IPS DF 19.7 (cell line): ENCODE measurements around the gene EXOC6B.

Source experiments
- DNase-seq: peaks from one replicate; pipeline ENCODE4 v3.0.0-alpha.2; 2013; ENCODE audit warnings: low read depth, low spot score

EXOC6B gene

DNA sequence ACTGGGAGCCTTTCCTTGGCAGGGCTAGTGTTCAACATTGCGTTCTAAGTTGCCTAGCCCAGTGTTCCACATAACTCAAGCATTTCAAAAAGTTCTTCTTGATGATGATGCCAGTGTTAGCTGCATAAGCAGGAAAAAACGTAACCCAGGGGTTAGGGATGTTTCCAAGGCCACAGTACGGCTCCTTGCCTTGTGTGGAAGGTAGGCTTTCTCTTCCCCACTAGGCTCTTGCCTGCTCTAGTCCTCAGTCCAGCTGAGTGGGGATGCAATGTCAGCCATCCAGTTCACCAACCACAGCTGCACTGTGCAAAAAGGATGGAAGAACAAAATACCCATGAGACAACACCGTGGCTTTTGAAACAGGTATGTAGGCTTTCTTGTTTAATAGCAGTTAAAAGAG is 650.2 kb downstream of the EXOC6B start:
- no peak for DNase-seq

DNA sequence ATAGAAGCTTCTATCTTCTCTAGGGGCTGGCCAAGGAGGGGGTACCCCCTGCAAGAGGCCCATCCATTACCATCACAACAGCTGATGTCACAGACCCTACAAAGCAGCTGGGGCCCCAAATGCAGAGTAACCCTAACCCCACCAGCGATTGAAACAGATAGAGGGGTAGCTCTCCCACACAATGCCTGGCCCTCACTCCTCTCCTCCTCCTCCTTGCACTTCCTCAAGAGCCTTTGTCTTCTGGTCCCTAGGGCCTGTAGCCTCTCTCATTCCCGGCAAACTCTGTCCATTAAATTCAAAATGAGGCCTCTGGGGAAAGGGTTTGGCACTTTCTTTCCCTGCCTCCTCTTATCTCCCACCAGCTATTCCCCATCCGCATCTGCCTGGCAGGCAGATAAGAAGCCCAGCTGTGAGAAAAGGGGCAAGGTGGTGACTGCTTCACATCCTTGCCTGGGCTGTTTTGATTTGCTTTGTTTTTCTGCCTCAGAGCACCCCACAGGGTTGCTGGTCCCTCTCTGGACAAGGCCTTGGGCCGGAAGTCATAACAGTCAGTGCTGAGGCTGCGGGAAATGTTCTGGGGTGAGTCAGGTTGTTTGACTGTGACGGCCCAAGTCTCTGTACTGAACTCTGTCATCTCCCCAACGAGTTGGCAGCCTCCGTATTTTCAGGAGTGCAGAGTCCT is 652.1 kb downstream of the EXOC6B start:
- no peak for DNase-seq

DNA sequence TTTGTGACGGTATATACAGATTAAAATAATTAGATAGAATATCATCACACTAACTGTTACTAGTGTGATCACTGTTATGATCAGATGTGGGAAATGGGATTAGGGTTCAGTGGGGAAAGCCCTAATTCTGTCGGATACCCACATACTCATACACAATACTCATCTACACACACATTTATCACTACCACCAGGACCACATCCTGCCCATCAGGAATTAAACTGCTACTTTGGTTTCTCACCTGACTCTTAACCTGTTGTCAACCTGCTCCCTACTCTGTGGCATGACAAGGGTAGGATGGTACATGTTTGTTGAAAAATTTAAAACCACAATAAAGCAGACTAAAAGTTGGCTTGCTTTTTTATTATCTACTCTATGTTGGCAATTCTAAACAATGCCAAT is 653.4 kb downstream of the EXOC6B start:
- no peak for DNase-seq

DNA sequence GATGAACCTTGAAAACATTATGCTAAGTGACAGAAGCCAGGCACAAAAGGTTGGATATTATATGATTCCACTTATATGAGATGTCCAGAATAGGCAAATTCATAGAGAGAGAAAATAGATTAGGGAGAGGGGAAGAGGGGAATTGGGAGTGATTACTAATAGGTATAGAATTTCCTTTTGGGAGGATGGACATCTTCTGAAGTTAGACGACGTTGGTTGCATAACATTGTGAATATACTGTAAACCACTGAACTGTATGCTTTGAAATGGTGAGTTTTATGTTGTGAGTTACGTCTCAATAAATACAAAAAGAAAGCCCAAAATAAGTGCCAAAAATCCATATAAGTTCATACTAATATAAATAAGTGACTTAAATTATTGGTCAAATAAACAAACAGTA is 659.6 kb downstream of the EXOC6B start:
- no peak for DNase-seq

DNA sequence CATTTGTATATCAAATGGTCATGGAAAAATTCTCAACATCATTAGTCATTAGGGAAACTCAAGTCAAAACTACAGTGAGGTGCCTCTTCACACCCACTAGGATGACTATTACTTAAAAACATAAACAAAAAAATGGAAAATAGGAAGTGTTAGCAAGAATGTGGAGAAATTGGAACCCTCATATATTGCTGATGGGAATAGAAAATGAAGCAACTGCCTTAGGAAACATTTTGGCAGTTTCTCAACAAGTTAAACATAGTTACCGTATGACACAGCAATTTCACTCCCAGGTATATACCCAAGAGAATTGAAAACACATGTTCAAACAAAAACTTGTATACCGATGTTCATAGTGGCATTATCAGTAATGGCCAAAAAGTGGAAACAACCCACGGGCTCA is 660.0 kb downstream of the EXOC6B start:
- DNase-seq, result no peak

DNA sequence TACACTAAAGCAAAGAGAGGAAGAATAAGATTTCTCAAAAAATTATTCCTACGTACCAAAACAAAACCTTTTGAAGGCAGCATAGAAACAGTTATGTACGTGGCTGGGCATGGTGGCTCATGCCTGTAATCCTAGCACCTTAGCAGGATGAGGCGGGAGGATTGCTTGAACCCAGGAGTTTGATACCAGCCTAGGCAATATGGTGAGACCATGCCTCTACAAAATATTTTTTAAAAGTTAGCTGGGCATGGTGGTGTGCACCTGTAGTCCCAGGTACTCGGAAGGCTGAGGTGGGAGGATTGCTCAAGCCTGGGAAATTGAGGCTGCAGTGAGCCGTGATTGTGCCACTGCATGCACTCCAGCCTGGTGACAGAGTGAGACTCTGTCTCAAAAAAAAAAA is 663.3 kb downstream of the EXOC6B start:
- DNase-seq, result no peak

DNA sequence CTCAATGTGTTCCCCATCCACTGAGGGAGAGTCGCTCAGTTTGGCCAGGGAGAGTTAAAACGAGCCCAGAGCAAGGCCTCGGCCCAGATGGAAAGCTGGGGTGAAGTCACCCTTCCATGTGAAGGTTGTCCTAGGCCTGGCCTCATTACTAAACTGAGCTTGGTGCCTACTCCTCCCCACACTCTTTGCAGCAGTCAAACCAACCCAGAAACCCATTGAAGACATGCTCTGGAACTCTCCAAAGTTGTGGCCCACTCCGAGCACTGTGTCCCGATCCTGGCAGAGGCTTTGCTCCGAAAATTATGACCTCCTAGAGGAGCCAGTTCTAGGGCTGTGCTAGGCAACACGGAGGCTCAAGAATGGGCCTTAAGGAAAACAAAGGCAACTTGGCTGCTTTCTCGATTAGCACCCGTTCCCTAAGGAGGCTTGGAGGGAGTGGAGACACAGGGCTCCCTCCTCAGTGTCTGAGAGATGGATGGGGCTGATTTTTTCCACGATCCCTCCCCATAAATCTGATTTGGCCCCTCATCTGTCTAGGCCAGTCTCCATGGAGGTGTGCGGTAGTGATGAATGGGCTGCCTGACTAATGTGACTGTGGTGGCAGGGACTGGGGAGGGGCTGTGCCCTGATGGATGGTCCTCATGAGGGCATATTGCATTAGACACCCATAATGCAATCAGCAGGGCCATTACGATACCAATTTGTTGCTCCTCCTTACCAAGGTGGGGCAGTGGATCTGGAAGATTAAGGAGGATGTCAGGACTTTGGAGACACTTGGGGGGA is 666.4 kb downstream of the EXOC6B start:
- DNase-seq, result no peak

DNA sequence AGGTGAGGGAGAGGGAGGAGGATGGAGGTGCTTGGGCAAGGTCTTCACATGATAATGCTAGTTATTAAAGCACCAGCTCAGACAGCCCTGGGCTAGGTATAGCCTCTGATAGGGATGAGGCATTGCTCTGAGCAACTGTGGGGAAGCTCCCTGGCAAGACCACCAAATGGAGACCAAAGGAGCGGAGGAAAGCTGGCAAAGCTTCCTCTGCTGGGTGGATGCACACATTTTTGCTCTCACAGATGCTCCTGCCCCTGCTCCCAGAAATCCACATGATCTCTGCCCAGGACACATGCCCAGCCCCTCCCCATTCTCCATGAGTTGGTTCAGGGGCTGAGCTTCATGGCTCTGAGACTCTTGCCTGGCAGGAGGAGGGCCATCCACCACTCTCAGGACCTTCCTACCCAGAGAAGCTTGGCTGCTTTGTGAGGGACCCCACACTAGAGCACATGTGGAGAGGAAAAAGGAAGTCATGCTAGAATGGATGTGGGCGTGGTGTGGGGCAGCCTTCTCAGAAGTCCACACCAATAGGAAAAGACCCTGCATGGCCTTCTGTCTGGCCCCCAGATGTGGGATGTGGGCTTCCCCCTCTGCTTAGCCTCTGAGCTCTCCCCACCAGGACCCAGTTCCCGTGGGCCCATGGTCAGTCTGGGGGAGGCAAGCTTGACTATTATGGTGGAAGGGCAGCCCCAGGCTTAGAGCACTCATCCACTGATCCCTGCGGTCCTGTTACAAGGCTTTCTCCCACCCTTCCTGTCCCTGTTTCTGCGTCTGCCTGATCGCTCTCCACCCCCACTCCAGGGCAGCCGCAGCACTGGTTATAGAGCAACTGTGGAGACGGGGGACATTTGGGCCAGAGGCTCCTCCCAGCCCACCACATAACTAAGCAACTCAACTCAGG is 667.7 kb downstream of the EXOC6B start:
- DNase-seq, result no peak

DNA sequence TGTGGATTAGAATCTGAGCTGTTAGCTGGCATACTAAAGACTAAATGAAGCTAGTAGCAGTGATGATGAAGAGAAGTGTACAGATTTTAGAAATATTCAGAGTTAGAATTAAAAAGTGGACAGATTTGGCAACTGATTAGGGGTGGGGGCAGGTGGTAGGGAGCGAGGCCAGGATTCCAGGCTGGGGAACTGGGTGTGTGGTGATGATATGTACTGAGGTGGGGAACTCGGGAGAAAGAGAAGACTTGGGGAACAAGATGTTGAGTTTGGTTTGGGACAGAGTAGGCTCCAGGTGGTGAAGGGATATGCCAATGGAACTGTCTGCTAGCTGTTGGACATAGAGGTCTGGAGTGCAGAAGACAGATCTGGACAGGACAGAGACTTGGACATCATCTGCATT is 669.0 kb downstream of the EXOC6B start:
- DNase-seq, result no peak

DNA sequence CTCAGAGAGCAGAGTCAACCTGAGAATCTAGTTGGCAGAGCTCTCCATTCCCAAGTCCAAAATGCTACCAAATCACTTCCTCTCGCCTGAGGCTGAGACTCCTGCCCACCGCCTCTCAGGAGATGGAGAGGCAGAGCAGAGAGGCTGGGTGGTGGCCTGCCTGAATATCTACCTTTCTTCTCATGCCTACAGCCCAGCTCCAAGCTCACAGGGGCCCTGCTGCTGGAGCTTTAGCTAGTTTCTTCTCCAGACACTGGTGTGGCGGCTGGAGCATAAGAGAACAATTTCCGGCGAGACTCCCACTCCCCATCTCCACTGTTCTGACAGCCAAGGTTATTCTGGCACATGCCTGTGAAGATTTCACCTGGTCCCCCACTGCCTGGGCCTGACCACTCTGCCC is 670.1 kb downstream of the EXOC6B start:
- no peak for DNase-seq

DNA sequence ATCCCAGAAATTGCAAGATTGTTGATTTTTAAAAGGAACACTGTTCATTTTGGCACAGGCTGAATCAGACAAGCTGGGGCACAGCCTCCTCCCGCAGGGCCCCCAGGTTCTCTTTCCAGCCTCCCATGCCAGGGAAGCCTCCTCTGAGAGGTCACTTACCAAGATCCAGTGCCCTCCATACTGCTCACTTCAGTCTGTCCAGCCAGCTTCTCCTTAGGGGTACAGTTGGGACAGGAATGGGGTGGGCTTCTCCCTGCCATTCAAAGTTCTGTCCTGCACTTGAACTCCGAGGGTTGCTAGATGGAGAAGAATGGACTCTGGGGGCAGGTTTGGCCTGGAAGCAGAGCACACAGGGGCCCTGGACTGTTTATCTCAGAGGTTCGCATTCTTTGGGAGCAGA is 670.7 kb downstream of the EXOC6B start:
- no peak for DNase-seq

DNA sequence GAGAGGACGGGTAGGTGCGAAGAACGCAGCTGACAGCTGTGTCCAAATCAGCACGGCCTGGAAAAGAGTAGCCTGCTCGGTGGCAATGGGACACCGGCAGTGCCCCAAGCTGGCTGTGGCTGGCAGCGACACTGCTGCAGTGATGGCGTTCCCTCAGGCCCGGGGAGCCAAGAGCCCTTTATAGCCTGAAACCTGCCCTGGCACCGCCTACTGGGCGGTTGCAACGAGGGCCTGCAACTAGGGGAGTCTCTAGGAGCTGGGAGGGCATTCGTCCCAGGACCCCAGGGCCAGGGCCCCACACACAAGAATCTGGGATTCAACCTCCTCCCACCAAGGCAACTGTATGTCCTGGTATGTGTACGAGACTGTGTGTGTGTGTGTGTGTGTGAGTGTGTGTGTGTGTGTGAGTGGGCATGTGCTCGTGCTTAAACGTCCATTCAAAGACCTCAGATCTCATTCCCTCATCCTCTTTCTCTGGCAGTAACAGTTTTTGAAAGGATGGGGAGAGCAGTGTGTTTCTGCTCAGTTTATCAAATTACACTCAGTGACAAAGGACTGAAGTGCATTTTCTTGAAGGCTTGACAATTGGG is 671.4 kb downstream of the EXOC6B start:
- no peak for DNase-seq

DNA sequence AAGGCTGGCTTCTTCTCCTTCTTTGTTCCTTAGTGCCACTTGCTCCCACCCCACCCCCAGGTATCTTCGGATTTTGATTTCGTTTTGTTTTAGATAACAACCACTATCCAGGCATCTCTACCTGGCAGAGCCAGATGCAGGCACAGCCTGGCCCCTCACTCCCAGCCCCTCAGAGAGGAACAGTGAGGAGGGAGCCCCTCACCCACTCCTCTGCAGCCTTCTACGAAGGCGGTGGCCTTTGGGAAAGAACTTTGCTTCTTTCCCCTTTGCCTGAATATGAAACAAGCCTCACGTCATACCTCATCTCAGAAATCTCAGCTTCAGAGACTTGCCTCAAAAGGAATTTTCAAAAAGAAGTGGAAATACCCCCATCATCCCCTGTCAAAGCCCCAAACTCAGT is 671.9 kb downstream of the EXOC6B start:
- no peak for DNase-seq

DNA sequence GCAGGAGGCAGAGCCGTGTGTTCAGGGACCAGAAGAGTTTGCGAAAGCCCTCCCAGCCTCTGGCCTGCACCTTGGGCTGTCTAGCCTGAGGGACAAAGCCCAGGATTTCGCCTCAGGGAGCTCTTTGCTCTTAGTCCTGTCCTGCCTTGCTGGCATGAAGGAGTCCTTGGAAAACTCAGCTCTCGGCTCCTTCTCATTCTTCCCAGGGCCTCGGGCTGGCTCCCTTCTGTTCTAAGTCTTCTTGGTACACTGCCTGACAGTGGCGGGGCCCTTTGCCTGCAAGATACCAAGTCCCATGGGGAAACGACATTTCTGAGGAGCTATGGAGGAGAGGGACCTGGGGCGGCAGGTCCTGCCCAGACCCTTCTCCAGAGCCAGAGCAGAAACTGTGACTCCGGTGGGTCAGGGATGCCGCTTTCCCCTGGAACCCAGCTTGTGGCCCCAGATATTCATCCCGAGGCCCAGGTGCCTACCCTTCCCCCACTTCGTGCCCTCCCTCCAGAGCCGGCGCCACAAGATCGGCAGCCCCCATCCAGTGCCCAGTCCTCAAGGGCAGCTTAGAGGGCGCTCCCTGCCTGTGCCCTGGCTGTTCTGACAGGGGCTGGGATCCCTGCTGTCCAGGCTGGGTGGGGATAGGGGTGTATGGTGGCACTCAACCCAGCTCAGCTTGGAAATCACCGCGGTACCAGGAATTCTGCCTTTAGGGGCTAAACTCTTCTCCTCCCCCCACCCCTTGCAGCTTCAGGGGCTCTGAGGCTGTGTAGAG is 672.6 kb downstream of the EXOC6B start:
- no peak for DNase-seq

DNA sequence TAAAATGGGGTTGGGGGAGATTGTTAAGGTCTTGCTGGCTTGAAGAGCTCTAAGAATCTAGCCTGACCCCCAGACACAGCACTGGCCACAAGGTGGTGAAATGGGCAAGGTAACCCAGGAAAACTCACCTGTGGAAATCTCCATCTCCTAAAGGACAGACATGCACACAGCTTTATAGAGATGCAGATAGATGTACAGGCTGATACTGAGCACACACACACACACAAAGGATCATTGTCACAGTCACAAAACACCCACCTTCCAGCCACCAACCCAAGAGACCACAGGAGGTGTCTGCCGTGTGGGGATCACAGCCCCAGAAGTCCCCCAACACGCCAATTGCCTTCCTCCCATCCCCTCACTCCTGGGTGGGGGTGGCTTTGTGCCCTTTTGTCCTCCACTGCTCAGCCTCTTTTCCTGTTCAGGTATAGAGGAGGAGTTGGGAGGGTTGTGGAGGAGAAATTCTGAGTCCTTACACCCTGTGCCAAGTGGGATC is 674.9 kb downstream of the EXOC6B start:
- DNase-seq, result no peak

DNA sequence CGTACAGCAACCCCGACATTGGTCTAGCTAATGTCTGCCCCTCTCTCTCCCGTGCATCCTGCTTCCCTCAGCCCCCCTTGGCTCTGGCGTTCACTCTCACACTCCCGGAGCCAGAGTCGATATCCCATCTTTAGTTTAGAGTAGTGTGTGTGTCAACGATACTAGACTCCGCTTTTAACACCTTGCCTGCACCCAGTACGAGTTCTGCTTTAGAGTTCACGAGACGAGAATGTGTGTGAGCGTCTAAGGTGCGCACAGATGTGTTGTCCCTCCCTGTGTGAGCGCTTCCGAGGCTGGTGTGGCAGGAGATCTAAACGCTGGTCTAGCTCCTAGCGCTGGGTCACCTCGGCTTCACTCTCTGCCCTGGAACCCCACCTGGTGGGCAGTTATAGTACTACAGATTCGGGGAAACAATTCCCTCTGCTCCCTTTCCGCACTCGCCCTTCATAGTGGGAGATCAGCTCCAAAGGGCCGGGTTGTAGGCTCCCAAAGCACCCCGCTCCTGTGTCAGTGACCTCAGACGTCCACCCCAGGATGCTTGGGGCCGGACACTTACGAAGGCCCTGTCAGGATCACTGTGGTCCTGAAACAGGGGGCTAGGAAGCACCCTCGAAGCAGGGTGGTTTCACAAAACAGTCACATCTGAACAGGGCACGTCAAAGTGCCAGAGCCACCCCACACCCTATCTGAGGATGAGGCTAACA is 675.5 kb downstream of the EXOC6B start:
- DNase-seq, result no peak

DNA sequence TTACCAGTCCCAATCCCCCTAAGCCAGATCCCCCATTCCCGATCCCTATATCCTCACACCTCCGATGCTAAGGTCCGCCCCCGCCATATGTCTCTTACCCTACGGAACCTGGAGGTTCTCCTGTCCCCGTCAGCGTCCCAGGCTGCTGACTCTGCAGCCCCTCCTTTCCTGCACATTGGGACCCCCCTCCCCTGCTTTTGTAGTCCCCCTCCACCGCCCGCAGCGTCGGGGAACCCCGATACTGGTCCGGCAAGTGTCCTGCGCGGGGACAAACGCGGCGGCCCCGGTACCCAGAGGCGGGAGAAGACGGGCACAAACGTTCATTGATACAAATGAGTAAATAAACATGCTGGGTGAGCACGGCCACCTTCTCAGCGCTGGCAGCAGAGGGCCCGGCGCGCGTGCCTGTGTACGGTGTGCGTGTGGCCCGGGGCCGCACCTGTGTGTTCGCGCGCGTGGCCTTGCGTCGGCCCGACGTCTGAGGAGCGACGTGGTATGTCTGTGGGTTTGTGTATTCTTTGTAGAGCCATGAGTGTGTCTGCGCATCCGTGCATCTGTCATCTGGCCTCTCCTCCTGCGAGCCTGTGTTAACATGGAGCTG is 676.2 kb downstream of the EXOC6B start:
- DNase-seq, result no peak

DNA sequence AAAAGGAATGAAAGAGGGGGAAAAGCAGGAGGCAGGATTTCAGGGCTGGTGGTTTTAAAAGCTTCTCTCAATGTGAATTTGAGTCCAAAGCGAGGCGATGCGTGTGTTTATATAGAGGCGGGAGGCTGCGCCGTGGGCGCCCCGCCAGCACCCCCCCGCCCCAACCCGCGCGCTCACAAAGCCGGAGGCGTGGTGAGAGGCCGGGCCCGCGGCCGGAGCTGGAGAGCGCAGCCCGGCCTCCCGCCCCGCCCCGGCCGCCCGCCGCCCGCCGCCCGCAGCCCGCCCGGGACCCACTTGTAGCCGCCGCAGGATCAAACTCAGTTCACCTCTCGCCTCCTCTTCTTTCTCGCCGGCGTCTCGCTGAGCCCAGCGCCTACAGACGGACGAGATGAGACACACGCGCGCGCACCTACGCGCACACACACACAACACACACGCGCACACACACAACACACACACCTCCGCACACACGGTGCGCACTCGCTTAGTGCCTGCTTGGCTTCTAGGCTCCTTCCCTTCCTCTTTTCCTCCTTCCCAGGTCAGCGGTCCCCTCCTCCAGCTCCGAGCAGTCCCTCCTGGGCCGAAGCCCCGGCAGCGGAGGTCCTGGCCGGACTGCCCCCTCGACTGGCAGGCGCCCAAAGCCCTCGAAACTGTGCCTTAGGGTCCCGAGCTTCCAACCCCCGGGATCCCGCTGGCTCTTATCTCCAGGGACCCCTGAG is 676.8 kb downstream of the EXOC6B start:
- DNase-seq, result no peak
